ENCODE measurements around the gene DPF1.

- TF ChIP-seq, protein P1, sequence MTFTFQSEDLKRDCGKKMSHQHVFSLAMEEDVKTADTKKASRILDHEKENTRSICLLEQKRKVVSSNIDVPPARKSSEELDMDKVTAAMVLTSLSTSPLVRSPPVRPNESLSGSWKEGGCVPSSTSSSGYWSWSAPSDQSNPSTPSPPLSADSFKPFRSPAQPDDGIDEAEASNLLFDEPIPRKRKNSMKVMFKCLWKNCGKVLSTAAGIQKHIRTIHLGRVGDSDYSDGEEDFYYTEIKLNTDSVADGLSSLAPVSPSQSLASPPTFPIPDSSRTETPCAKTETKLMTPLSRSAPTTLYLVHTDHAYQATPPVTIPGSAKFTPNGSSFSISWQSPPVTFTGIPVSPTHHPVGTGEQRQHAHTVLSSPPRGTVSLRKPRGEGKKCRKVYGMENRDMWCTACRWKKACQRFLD (tag by site-specific recombination; IDR thresholded peaks at IDR 0.05) = no peak
- TF ChIP-seq CTCF (tag by site-specific recombination; IDR thresholded peaks at IDR 0.05) (no peak), MZF1 (tag by site-specific recombination; IDR thresholded peaks at IDR 0.05; ENCODE audit: borderline replicate concordance) (no peak), HOXA7 (CRISPR knock-in tag; IDR thresholded peaks at IDR 0.05; ENCODE audit: borderline replicate concordance) (no peak), ZNF416 (tag by site-specific recombination; IDR thresholded peaks at IDR 0.05) (no peak), ZBTB1 (tag by site-specific recombination; IDR thresholded peaks at IDR 0.05) (no peak; the same call in 1 of the 2 replicates), ZSCAN30 (tag by site-specific recombination; IDR thresholded peaks at IDR 0.05) (no peak), OVOL3 (tag by site-specific recombination; IDR thresholded peaks at IDR 0.05) (no peak), ZNF747 (tag by site-specific recombination; IDR thresholded peaks at IDR 0.05) (no peak), ZBTB7A (tag by site-specific recombination; IDR thresholded peaks at IDR 0.05; ENCODE audit: low read depth) (0 out of 2 replicates have a peak, but pooled peaks have one; percentile 10), ZBTB6 (tag by site-specific recombination; IDR thresholded peaks at IDR 0.05) (no peak), PRDM6 (tag by site-specific recombination; IDR thresholded peaks at IDR 0.05) (no peak), ZNF423 (tag by site-specific recombination; IDR thresholded peaks at IDR 0.05) (peak; percentile 12; the same call in 1 of the 2 replicates), GLIS2 (tag by site-specific recombination; IDR thresholded peaks at IDR 0.05) (peak; percentile 64; the same call in 1 of the 2 replicates)
Observed at GRCh38 chr19:38251564-38252051, 27.6 kb upstream of the DPF1 start.

Measured in HEK293 (cell line).